KMS-11 (cell line): Measurements from ENCODE around the gene CPO.

Experiments
- H2AFZ ChIP-seq: fragments of 200-600 bp; sonication (generic); 2 replicates; pipeline ENCODE4 v1.6.1; 2016; ENCODE audit warnings: antibody characterized with exemption, mixed run types, low read depth
- H3K27ac ChIP-seq: fragments of 200-600 bp; sonication (generic); 2 replicates; pipeline ENCODE4 v1.6.1; 2016; ENCODE audit warnings: mild to moderate bottlenecking, mixed run types
- H3K27me3 ChIP-seq: fragments of 200-600 bp; sonication (generic); 2 replicates; pipeline ENCODE4 v1.6.1; 2017; ENCODE audit warnings: mild to moderate bottlenecking, low read depth, mixed run types, moderate library complexity; ENCODE audit not compliant: insufficient read depth
- H3K36me3 ChIP-seq: fragments of 200-600 bp; sonication (generic); 2 replicates; pipeline ENCODE4 v1.6.1; 2017; ENCODE audit warnings: mild to moderate bottlenecking, mixed run types; ENCODE audit not compliant: insufficient read depth
- H3K4me1 ChIP-seq: fragments of 200-600 bp; sonication (generic); 2 replicates; pipeline ENCODE4 v1.6.1; 2016; ENCODE audit warnings: mild to moderate bottlenecking, low read depth, mixed run types; ENCODE audit not compliant: poor library complexity, severe bottlenecking
- H3K4me2 ChIP-seq: fragments of 200-600 bp; sonication (generic); 2 replicates; pipeline ENCODE4 v1.7.0; 2016; ENCODE audit warnings: mild to moderate bottlenecking, mixed run types
- H3K4me3 ChIP-seq: fragments of 200-600 bp; sonication (generic); IDR thresholded peaks from 2 replicates; pipeline ENCODE4 v1.6.1; 2017; ENCODE audit warnings: low read depth, low read length, mixed read lengths; ENCODE audit not compliant: insufficient read depth
- H3K79me2 ChIP-seq: fragments of 200-600 bp; sonication (generic); 2 replicates; pipeline ENCODE4 v1.6.1; 2016; ENCODE audit warnings: low read depth, mixed run types; ENCODE audit not compliant: insufficient read depth
- H3K9ac ChIP-seq: fragments of 200-600 bp; sonication (generic); 2 replicates; pipeline ENCODE4 v1.6.1; 2016; ENCODE audit warnings: mild to moderate bottlenecking, mixed run types
- H4K20me1 ChIP-seq: fragments of 200-600 bp; sonication (generic); 2 replicates; pipeline ENCODE4 v1.6.1; 2016; ENCODE audit warnings: mild to moderate bottlenecking, mixed run types; ENCODE audit not compliant: insufficient read depth
- CTCF ChIP-seq: fragments of 200-600 bp; sonication (generic); conservative IDR thresholded peaks from 2 replicates; pipeline ENCODE4 v1.6.1; 2017; ENCODE audit warnings: low read depth, mild to moderate bottlenecking, antibody characterized with exemption, low read length, moderate library complexity, mixed read lengths

The CPO gene

DNA sequence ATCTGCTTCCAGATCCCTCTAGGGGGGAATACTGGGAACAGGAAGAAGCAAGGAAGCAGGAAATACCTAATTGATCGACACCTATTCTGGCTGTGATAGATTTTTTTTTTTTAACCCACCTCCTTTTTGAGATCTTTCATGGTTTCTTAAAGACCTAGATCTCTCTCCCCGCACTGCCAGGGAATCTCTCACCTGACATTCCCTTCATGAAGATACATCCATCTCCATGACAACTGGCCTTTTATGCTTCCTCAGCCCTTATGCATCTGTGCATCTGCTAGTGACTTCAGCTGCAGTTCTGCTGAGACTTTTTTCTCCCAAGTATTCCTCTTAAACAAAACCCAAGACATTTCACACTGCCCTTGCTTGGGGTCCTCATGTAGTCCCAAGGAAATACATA lies 21.1 kb upstream of the CPO start:
- H3K27me3 ChIP-seq: no peaks in the 10 kb centered on the region

GRCh38 chr2:206920310-206920709 lies 19.0 kb upstream of the CPO start:
- no peaks in the 10 kb centered on the region for H3K79me2 ChIP-seq
- H3K9ac ChIP-seq: no peak overlapping the region
- no peak overlapping the region for H3K4me3 ChIP-seq
- no peak for TF ChIP-seq CTCF
- no peaks in the 10 kb centered on the region for H3K27me3 ChIP-seq
- no peaks in the 10 kb centered on the region for H4K20me1 ChIP-seq
- no peak overlapping the region for H2AFZ ChIP-seq
- H3K27ac ChIP-seq: no peak overlapping the region
- no peaks in the 10 kb centered on the region for H3K4me1 ChIP-seq
- H3K36me3 ChIP-seq: no peaks in the 10 kb centered on the region
- no peak overlapping the region for H3K4me2 ChIP-seq

More for the DNA sequence above, 21.1 kb upstream of the CPO start:
- no peaks in the 10 kb centered on the region for H3K79me2 ChIP-seq
- no peaks in the 10 kb centered on the region for H3K4me1 ChIP-seq
- H3K4me2 ChIP-seq: no peak overlapping the region
- no peaks in the 10 kb centered on the region for H4K20me1 ChIP-seq
- TF ChIP-seq CTCF: no peak
- no peak overlapping the region for H2AFZ ChIP-seq
- H3K27ac ChIP-seq: no peak overlapping the region
- no peaks in the 10 kb centered on the region for H3K36me3 ChIP-seq
- H3K4me3 ChIP-seq: no peak overlapping the region
- no peak overlapping the region for H3K9ac ChIP-seq

GRCh38 chr2:206920951-206921350 lies 18.4 kb upstream of the CPO start:
- H4K20me1 ChIP-seq: no peaks in the 10 kb centered on the region
- H3K27me3 ChIP-seq: no peaks in the 10 kb centered on the region
- no peak overlapping the region for H3K4me2 ChIP-seq
- TF ChIP-seq CTCF: no peak
- no peaks in the 10 kb centered on the region for H3K4me1 ChIP-seq
- no peaks in the 10 kb centered on the region for H3K79me2 ChIP-seq
- H3K36me3 ChIP-seq: no peaks in the 10 kb centered on the region
- H3K4me3 ChIP-seq: no peak overlapping the region
- no peak overlapping the region for H3K9ac ChIP-seq
- H2AFZ ChIP-seq: no peak overlapping the region
- H3K27ac ChIP-seq: no peak overlapping the region

GRCh38 chr2:206921529-206921928 lies 17.8 kb upstream of the CPO start:
- H3K27me3 ChIP-seq: no peaks in the 10 kb centered on the region
- no peaks in the 10 kb centered on the region for H4K20me1 ChIP-seq
- no peaks in the 10 kb centered on the region for H3K79me2 ChIP-seq
- no peak overlapping the region for H2AFZ ChIP-seq
- TF ChIP-seq CTCF: no peak
- H3K4me2 ChIP-seq: no peak overlapping the region
- H3K36me3 ChIP-seq: no peaks in the 10 kb centered on the region
- no peak overlapping the region for H3K4me3 ChIP-seq
- no peaks in the 10 kb centered on the region for H3K4me1 ChIP-seq
- no peak overlapping the region for H3K9ac ChIP-seq
- no peak overlapping the region for H3K27ac ChIP-seq
